Right lobe of liver (tissue), 4 donors: ENCODE results near the gene ITGA5.

Experiments
- CTCF ChIP-seq, 4 donors: fragments of 200-600 bp in 3 of 4; fragments of 450-650 bp in 1 of 4; IDR thresholded peaks; one replicate each; pipeline versions ENCODE4 v1.5.1 to v1.8.0; 2016 to 2022; ENCODE audit warnings: antibody characterized with exemption in 4 of 4, mild to moderate bottlenecking in 2 of 4
- POLR2A ChIP-seq: fragments of 450-650 bp; IDR thresholded peaks from one replicate; pipeline ENCODE4 v1.6.1; 2017; ENCODE audit warnings: antibody characterized with exemption, mild to moderate bottlenecking
- donor health status: DM: no; HTN: no; CAD: no.
- donor health status: DM: no; HTN: no; CAD: no.
- donor health status: DM: no; HTN: yes; CAD: no.

GRCh38 chr12:54439521-54440255 lies 20.6 kb upstream of the ITGA5 start:
- TF ChIP-seq CTCF (IDR thresholded peaks at IDR 0.05) (peak; percentile 82 to 96 (median 84)), POLR2A (no peak)
